Measurements from ENCODE around the gene STOX2.
"Not testable (repeated sequence)": the region's sequence is repeated elsewhere in the genome, so short reads cannot be mapped to it uniquely, and the experiment has no call there.

The STOX2 gene

GRCh38 chr4:184030764-184031163 is 125.7 kb downstream of the STOX2 start:
- DNase-seq = no peak

GRCh38 chr4:184032091-184032490 is 127.0 kb downstream of the STOX2 start:
- DNase-seq = no peak

- no peak for DNase-seq
Observed at GRCh38 chr4:184039963-184040383, 134.9 kb downstream of the STOX2 start.

GRCh38 chr4:184041156-184041555 is 136.0 kb downstream of the STOX2 start:
- DNase-seq = no peak

GRCh38 chr4:184046148-184046547 is 141.0 kb downstream of the STOX2 start:
- DNase-seq = no peak

- not testable (repeated sequence) for DNase-seq
Observed at GRCh38 chr4:184051262-184051661, 146.2 kb downstream of the STOX2 start.

GRCh38 chr4:184052616-184053015 is 147.5 kb downstream of the STOX2 start:
- no peak for DNase-seq

- no peak for DNase-seq
Observed at GRCh38 chr4:184053434-184053833, 148.3 kb downstream of the STOX2 start.

- DNase-seq = no peak
Observed at GRCh38 chr4:184056877-184057276, 151.8 kb downstream of the STOX2 start.

- no peak for DNase-seq
Observed at GRCh38 chr4:184058026-184058425, 152.9 kb downstream of the STOX2 start.

- no peak for DNase-seq
Observed at GRCh38 chr4:184059099-184059498, 154.0 kb downstream of the STOX2 start.

- no peak for DNase-seq
Observed at GRCh38 chr4:184061582-184061981, 156.5 kb downstream of the STOX2 start.

GRCh38 chr4:184062769-184063168 is 157.7 kb downstream of the STOX2 start:
- no peak for DNase-seq

GRCh38 chr4:184064877-184065276 is 159.8 kb downstream of the STOX2 start:
- no peak for DNase-seq

GRCh38 chr4:184066584-184067300 is 161.6 kb downstream of the STOX2 start:
- no peak for DNase-seq

GRCh38 chr4:184067931-184068554 is 162.9 kb downstream of the STOX2 start:
- no peak for DNase-seq

Data from CD4-positive, alpha-beta T cell treated with Interleukin-21 for 1 hour (primary cell).